Liver (tissue), 9 donors: Measurements from ENCODE around the gene STXBP6. TPM values are rescaled to one million over a fixed set of nuclear protein-coding genes. Genes with fewer than 3 reads are reported as not detected.

Experiments used
- DNase-seq: peaks from one replicate; pipeline ENCODE4 v3.0.0-alpha.2; 2017; ENCODE audit warnings: low spot score
- H3K27ac ChIP-seq, 2 donors: one replicate each; pipeline ENCODE4 v1.7.0; 2013; ENCODE audit warnings: inconsistent platforms in 2 of 2, low read length in 2 of 2, control low read depth in 1 of 2, low read depth in 1 of 2, mild to moderate bottlenecking in 1 of 2
- H3K27me3 ChIP-seq, 4 donors: one replicate each; pipeline versions ENCODE4 v1.6.1 to v1.7.0; 2013; ENCODE audit warnings: low read length in 3 of 4, inconsistent platforms in 1 of 4, mild to moderate bottlenecking in 1 of 4, moderate library complexity in 1 of 4; ENCODE audit not compliant: control insufficient read depth in 4 of 4, insufficient read depth in 4 of 4
- H3K36me3 ChIP-seq, 4 donors: one replicate each; pipeline versions ENCODE4 v1.6.1 to v1.7.0; 2013; ENCODE audit warnings: low read length in 3 of 4, mild to moderate bottlenecking in 3 of 4, low read depth in 1 of 4, moderate library complexity in 1 of 4; ENCODE audit not compliant: control insufficient read depth in 4 of 4, insufficient read depth in 3 of 4
- H3K4me1 ChIP-seq, 4 donors: one replicate each; pipeline versions ENCODE4 v1.6.1 to v1.7.0; 2013; ENCODE audit warnings: low read length in 3 of 4, mild to moderate bottlenecking in 3 of 4, moderate library complexity in 1 of 4; ENCODE audit not compliant: control insufficient read depth in 4 of 4, insufficient read depth in 4 of 4
- H3K4me3 ChIP-seq, 3 donors: one replicate each; pipeline versions ENCODE4 v1.6.1 to v1.7.0; 2013; ENCODE audit warnings: low read length in 3 of 3, control low read depth in 1 of 3, low read depth in 1 of 3, mild to moderate bottlenecking in 1 of 3
- H3K9ac ChIP-seq, 2 donors: one replicate each; pipeline ENCODE4 v1.7.0; 2013; ENCODE audit warnings: low read length in 2 of 2, mild to moderate bottlenecking in 2 of 2, moderate library complexity in 2 of 2, control low read depth in 1 of 2, low read depth in 1 of 2
- H3K9me3 ChIP-seq, 4 donors: one replicate each; pipeline versions ENCODE4 v1.6.1 to v1.7.0; 2013; ENCODE audit warnings: low read length in 3 of 4; ENCODE audit not compliant: control insufficient read depth in 4 of 4
- EGR1 ChIP-seq, 2 donors: IDR thresholded peaks; 2 replicates each; pipeline ENCODE4 v1.6.1; 2016 to 2018; ENCODE audit warnings: antibody characterized with exemption in 2 of 2, low read depth in 2 of 2
- FOXA1 ChIP-seq: IDR thresholded peaks from 2 replicates; pipeline ENCODE4 v1.6.1; 2016; ENCODE audit warnings: antibody characterized with exemption
- FOXA2 ChIP-seq: IDR thresholded peaks from 2 replicates; pipeline ENCODE4 v1.6.1; 2016; ENCODE audit warnings: antibody characterized with exemption
- GABPA ChIP-seq, 2 donors: IDR thresholded peaks in 1 of 2; conservative IDR thresholded peaks in 1 of 2; 2 replicates each; pipeline ENCODE4 v1.6.1; 2016; ENCODE audit warnings: antibody characterized with exemption in 2 of 2, mild to moderate bottlenecking in 1 of 2, moderate library complexity in 1 of 2
- HNF4A ChIP-seq, 2 donors: conservative IDR thresholded peaks; 2 replicates each; pipeline ENCODE4 v1.6.1; 2016; ENCODE audit warnings: antibody characterized with exemption in 2 of 2, mild to moderate bottlenecking in 2 of 2
- HNF4G ChIP-seq: IDR thresholded peaks from 2 replicates; pipeline ENCODE4 v1.6.1; 2016; ENCODE audit warnings: antibody characterized with exemption
- JUND ChIP-seq, 2 donors: IDR thresholded peaks; 2 replicates each; pipeline ENCODE4 v1.6.1; 2016; ENCODE audit warnings: antibody characterized with exemption in 2 of 2
- RAD21 ChIP-seq, 2 donors: IDR thresholded peaks; 2 replicates each; pipeline ENCODE4 v1.6.1; 2016; ENCODE audit warnings: antibody characterized with exemption in 2 of 2, mild to moderate bottlenecking in 2 of 2
- YY1 ChIP-seq: IDR thresholded peaks from 2 replicates; pipeline ENCODE4 v1.6.1; 2016; ENCODE audit warnings: antibody characterized with exemption, mild to moderate bottlenecking
- WGBS: extraction: QIAGEN DNeasy Blood & Tissue Kit; methylation state at CpG from one replicate; pipeline ENCODE4 v1.1.7; 2013; 5-methylcytosine and 5-hydroxymethylcytosine counted together
- polyA plus RNA-seq, 2 donors: library from polyadenylated mRNA; stranded (reverse) in 1 of 2; unstranded in 1 of 2; fragments of 200-250 nt in 1 of 2; fragments of >200 nt in 1 of 2; fragmentation: Nextera tagmentation in 1 of 2; extraction: Ambion mirVana in 1 of 2; gene quantifications; one replicate each; pipeline versions ENCODE4 v1.2.1 to v1.2.3, GENCODE V29; 2013 to 2015
- total RNA-seq, 2 donors: library from RNA; depleted of rRNA; stranded (reverse); fragments of >200 nt; gene quantifications; one replicate each; pipeline ENCODE4 v1.2.3, GENCODE V29; 2014
- TF ChIP-seq, protein P1 (sequence below): IDR thresholded peaks from 2 replicates; pipeline ENCODE4 v1.6.1; 2016; ENCODE audit warnings: antibody characterized with exemption
- TF ChIP-seq, protein P2 (sequence below): IDR thresholded peaks from 2 replicates; pipeline ENCODE4 v1.6.1; 2016; ENCODE audit warnings: antibody characterized with exemption
- TF ChIP-seq, protein P3 (sequence below): fragments of 150-350 bp; IDR thresholded peaks from 2 replicates; pipeline ENCODE4 v1.5.1; 2017; ENCODE audit warnings: improper control_type of control experiment, low read depth, low read length; ENCODE audit not compliant: missing input control
- donor health status: healthy.
- donor health status: healthy.
- donor health status: healthy.
- donor health status: healthy.
- donor health status: healthy.

Gene STXBP6
- total and polyA plus RNA-seq, 4 donors = 1.4 to 3.8 (median 1.8) TPM

DNA sequence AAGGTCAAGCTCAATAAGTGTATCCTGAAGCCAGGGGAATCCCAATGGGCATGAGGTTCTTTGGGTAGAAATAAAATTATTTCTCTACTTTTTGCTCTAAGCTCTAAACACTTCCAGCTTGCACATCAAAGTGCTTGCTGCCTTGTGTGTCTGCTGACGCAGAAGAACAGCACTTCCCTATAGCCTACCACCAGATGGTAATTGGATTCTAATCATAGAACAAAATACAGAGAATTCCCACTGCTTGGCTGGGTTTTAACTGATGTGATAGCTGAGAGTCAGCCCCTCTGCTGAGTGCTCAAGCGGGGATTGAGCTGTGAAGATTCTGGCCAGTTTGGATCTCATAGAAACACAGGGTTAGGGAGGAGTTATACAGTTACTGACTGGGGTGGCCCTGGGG, 283.5 kb downstream of the STXBP6 start:
- Histone ChIP-seq H3K36me3 (no peaks in the 10 kb centered on the region), H3K27me3 (no peaks in the 10 kb centered on the region), H3K4me3 (no peak overlapping the region), H3K9ac (no peak overlapping the region), H3K9me3 (no peaks in the 10 kb centered on the region), H3K27ac (no peak overlapping the region), H3K4me1 (no peaks in the 10 kb centered on the region)
- TF ChIP-seq RAD21 (IDR thresholded peaks at IDR 0.05) (no peak), EGR1 (IDR thresholded peaks at IDR 0.05; ENCODE audit: low read depth in 2 of 2) (no peak), GABPA (IDR thresholded peaks at IDR 0.05 in 1 of 2, conservative IDR thresholded peaks at IDR 0.05 in 1 of 2) (no peak), HNF4G (no peak), JUND (IDR thresholded peaks at IDR 0.05) (no peak)
- TF ChIP-seq, protein P1, sequence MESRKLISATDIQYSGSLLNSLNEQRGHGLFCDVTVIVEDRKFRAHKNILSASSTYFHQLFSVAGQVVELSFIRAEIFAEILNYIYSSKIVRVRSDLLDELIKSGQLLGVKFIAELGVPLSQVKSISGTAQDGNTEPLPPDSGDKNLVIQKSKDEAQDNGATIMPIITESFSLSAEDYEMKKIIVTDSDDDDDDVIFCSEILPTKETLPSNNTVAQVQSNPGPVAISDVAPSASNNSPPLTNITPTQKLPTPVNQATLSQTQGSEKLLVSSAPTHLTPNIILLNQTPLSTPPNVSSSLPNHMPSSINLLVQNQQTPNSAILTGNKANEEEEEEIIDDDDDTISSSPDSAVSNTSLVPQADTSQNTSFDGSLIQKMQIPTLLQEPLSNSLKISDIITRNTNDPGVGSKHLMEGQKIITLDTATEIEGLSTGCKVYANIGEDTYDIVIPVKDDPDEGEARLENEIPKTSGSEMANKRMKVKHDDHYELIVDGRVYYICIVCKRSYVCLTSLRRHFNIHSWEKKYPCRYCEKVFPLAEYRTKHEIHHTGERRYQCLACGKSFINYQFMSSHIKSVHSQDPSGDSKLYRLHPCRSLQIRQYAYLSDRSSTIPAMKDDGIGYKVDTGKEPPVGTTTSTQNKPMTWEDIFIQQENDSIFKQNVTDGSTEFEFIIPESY = no peak
- TF ChIP-seq, protein P2, sequence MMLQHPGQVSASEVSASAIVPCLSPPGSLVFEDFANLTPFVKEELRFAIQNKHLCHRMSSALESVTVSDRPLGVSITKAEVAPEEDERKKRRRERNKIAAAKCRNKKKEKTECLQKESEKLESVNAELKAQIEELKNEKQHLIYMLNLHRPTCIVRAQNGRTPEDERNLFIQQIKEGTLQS = no peak
- DNase-seq = no peak
- WGBS = 33% methylated on average over 2 of the region's 2 CpGs

DNA sequence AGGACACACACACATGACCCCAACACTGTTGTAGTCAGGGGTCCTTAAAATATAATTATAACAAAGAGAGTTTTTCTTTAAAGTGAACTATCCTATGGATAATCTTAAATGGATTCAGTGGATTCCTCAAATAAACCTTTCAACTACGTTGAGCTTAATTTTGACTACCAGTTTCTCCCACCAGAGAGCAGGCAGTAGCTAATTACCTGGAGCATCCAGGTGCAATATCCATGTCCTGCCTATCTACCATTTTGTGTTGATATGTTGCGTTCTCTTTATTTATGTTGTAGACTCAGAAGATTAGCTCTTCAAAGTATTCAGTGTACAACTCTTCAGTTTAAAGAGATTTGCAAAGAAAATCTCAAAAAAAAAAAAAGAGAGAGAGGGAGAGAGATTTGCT, 288.8 kb downstream of the STXBP6 start:
- H3K27ac ChIP-seq = no peak overlapping the region
- no peaks in the 10 kb centered on the region for H3K36me3 ChIP-seq
- no peaks in the 10 kb centered on the region for H3K4me1 ChIP-seq
- peaks cover 0 to 4% (median 1%) of the 10 kb centered on the region in 4 donors for H3K27me3 ChIP-seq
- TF ChIP-seq FOXA1 (no peak), RAD21 (IDR thresholded peaks at IDR 0.05) (peak; percentile 16 to 33), YY1 (no peak), HNF4A (conservative IDR thresholded peaks at IDR 0.05) (no peak), FOXA2 (no peak)
- TF ChIP-seq, protein P3, sequence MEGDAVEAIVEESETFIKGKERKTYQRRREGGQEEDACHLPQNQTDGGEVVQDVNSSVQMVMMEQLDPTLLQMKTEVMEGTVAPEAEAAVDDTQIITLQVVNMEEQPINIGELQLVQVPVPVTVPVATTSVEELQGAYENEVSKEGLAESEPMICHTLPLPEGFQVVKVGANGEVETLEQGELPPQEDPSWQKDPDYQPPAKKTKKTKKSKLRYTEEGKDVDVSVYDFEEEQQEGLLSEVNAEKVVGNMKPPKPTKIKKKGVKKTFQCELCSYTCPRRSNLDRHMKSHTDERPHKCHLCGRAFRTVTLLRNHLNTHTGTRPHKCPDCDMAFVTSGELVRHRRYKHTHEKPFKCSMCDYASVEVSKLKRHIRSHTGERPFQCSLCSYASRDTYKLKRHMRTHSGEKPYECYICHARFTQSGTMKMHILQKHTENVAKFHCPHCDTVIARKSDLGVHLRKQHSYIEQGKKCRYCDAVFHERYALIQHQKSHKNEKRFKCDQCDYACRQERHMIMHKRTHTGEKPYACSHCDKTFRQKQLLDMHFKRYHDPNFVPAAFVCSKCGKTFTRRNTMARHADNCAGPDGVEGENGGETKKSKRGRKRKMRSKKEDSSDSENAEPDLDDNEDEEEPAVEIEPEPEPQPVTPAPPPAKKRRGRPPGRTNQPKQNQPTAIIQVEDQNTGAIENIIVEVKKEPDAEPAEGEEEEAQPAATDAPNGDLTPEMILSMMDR = no peak
- no peak overlapping the region for H3K9ac ChIP-seq
- no peak overlapping the region for H3K4me3 ChIP-seq
- no peak for DNase-seq
- H3K9me3 ChIP-seq = no peaks in the 10 kb centered on the region
- 58% methylated on average over 2 of the region's 2 CpGs for WGBS
